Erythroblast (primary cell): Measurements from ENCODE around the gene MLLT10.
A peak's percentile ranks its signal among the peaks of the same experiment; 100 is the strongest.

Source experiments
- GATA1 ChIP-seq: IDR thresholded peaks from 2 replicates; pipeline ENCODE4 v1.6.1; 2011; ENCODE audit warnings: low read depth, mild to moderate bottlenecking, control low read depth, low read length, moderate library complexity
- POLR2A ChIP-seq: IDR thresholded peaks from 2 replicates; pipeline ENCODE4 v1.6.1; 2011; ENCODE audit warnings: mild to moderate bottlenecking, low read length

DNA sequence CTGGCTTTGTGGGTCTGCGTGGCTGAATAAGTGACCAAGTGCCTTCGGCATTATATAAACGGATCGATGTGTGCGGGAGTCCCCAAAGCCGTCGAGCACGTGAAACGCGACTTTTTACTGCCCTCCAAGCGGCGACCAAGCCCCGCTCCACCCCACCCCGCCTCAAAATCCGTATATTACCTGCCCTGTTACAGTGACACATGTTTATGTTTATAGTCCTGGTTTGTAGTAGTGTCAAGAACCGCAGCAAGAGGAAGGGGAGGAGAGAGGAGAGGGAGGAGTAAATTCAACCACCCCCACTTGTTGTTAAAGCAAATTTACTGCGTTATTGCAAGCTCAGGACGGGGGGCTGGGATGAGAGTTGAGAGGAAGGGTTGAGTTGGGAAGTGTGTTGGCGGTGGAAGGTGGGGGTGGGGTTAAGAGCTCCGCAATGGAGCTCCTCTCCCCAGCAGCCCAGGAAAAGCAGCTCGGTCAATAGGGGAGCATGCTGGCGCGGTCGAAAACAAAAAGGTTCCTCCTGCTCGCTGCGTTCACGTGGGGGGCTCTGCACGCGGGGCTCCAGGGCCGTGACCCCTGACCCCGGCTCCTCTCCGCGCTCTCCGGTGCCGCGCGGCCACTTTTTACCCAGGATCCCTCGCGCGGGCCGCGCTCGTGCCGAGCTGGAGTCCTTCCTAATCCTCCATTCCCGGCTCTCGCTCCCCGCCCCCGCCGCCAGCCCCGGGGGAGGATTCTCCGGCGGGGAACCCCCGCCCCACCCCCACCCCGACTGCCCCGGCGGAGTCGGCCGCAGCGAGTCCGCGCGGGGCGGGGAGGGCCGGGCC is 8.5 kb upstream of the MLLT10 start, which contains the start of gene SKIDA1:
- TF ChIP-seq GATA1 (no peak), POLR2A (peak; percentile 59)
